ENCODE results near the gene KLK1. TPM values are rescaled to one million over a fixed set of nuclear protein-coding genes. Genes with fewer than 3 reads are reported as not detected.
"Not testable (repeated sequence)": the region's sequence is repeated elsewhere in the genome, so short reads cannot be mapped to it uniquely, and the experiment has no call there.

KLK1 gene
- total RNA-seq, 5 donors from 2014 or later (not counting 1 experiment from before 2014, with no cell fraction given) = 0.59 to 0.96 (median 0.60) TPM; not detected in 2

DNA sequence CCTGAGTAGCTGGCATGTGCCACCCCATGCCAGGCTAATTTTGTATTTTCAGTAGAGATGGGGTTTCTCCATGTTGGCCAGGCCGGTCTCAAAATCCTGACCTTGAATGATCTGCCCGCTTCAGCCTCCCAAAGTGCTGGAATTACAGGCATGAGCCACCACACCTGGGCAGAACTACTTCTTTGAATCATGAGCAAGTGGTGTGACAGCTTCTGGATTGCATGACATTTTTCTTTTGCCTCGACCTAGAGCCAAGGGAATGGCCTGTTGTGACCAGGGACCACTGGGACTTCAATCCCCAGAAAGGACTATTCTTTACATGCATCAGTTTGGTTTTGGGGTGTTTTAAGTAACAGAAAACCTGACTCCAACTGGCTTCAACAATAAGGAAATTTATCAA is 50.7 kb downstream of the KLK1 start:
- H3K27ac Mint-ChIP-seq; DNase-seq; H3K4me3 Mint-ChIP-seq; H3K4me3 ChIP-seq (ENCODE audit: control insufficient read depth in 1 of 2, extremely low read depth in 1 of 2, low read length in 1 of 2); ATAC-seq (replicated peaks in 1 of 4); H3K27ac ChIP-seq (ENCODE audit: low read length); H3K4me1 Mint-ChIP-seq; H3K36me3 Mint-ChIP-seq; H3K4me1 ChIP-seq (ENCODE audit: control insufficient read depth in 1 of 2, extremely low read depth in 1 of 2, insufficient read depth in 2 of 2, low read length in 2 of 2); H3K9me3 Mint-ChIP-seq; CTCF ChIA-PET; H3K36me3 ChIP-seq (ENCODE audit: control insufficient read depth in 2 of 2, extremely low read depth in 1 of 2, insufficient read depth in 1 of 2, low read length in 1 of 2); POLR2A ChIA-PET; H3K9me3 ChIP-seq: not testable (repeated sequence)
- 90% methylated on average over 2 of the region's 3 CpGs for WGBS (ENCODE audit: insufficient coverage)
- H3K27me3 ChIP-seq (replicated peaks in 1 of 2; ENCODE audit: control insufficient read depth in 2 of 2, extremely low read depth in 1 of 2, insufficient read depth in 2 of 2, low read length in 1 of 2) = peaks cover 0 to 50% of the 10 kb centered on the region in 2 experiments
- H3K27me3 Mint-ChIP-seq = peaks cover 43% of the 10 kb centered on the region in 2 donors

DNA sequence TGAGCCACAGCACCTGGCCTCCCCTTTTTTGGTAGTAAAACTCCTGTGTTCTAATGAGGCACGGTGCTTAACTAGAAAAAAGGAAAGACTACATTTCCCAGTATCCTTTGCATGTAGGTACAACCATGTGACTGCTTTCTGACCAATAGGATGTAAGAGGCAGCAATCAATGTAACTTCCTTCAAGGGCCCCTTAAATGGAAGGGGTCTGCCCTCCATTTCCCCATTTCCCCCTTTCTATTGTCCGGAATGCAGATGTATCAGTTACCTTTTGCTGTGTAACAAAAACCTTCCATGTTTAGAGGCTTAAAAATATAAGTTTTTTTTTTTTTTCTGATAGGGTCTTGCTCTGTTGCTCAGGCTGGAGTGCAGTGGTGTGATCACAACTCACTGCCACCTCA is 51.1 kb downstream of the KLK1 start:
- Histone ChIP-seq H3K27ac (ENCODE audit: low read length) (no peak overlapping the region), H3K9me3 (no peaks in the 10 kb centered on the region), H3K4me1 (ENCODE audit: control insufficient read depth in 1 of 2, extremely low read depth in 1 of 2, insufficient read depth in 2 of 2, low read length in 2 of 2) (no peaks in the 10 kb centered on the region), H3K4me3 (ENCODE audit: control insufficient read depth in 1 of 2, extremely low read depth in 1 of 2, low read length in 1 of 2) (no peak overlapping the region), H3K27me3 (replicated peaks in 1 of 2; ENCODE audit: control insufficient read depth in 2 of 2, extremely low read depth in 1 of 2, insufficient read depth in 2 of 2, low read length in 1 of 2) (peaks cover 0 to 47% of the 10 kb centered on the region in 2 experiments), H3K36me3 (ENCODE audit: control insufficient read depth in 2 of 2, extremely low read depth in 1 of 2, insufficient read depth in 1 of 2, low read length in 1 of 2) (no peaks in the 10 kb centered on the region)
- POLR2A ChIA-PET = no interaction called here
- WGBS (ENCODE audit: insufficient coverage) = no CpG with 5 or more reads among the region's 2 CpGs
- Mint-ChIP-seq H3K36me3 (no peaks in the 10 kb centered on the region), H3K4me3 (no peak overlapping the region), H3K27me3 (peaks cover 39% of the 10 kb centered on the region in 2 donors), H3K4me1 (peaks cover 0 to 2% (median 2%) of the 10 kb centered on the region in 3 donors), H3K27ac (no peak overlapping the region), H3K9me3 (no peaks in the 10 kb centered on the region)
- DNase-seq (peak in 1 of 35 experiments; percentile 33), ATAC-seq (replicated peaks in 1 of 4) (no peak)
- CTCF ChIA-PET = no interaction called here

DNA sequence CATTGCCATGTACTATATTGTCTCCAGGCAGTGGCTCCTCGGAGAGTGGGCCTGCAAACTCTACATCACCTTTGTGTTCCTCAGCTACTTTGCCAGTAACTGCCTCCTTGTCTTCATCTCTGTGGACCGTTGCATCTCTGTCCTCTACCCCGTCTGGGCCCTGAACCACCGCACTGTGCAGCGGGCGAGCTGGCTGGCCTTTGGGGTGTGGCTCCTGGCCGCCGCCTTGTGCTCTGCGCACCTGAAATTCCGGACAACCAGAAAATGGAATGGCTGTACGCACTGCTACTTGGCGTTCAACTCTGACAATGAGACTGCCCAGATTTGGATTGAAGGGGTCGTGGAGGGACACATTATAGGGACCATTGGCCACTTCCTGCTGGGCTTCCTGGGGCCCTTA is 52.7 kb downstream of the KLK1 start:
- ATAC-seq (replicated peaks in 1 of 4) (no peak), DNase-seq (no peak)
- Histone ChIP-seq H3K36me3 (ENCODE audit: control insufficient read depth in 2 of 2, extremely low read depth in 1 of 2, insufficient read depth in 1 of 2, low read length in 1 of 2) (no peaks in the 10 kb centered on the region), H3K4me3 (ENCODE audit: control insufficient read depth in 1 of 2, extremely low read depth in 1 of 2, low read length in 1 of 2) (no peak overlapping the region), H3K9me3 (no peaks in the 10 kb centered on the region), H3K27ac (ENCODE audit: low read length) (no peak overlapping the region), H3K4me1 (ENCODE audit: control insufficient read depth in 1 of 2, extremely low read depth in 1 of 2, insufficient read depth in 2 of 2, low read length in 2 of 2) (no peaks in the 10 kb centered on the region), H3K27me3 (replicated peaks in 1 of 2; ENCODE audit: control insufficient read depth in 2 of 2, extremely low read depth in 1 of 2, insufficient read depth in 2 of 2, low read length in 1 of 2) (peaks cover 0 to 38% of the 10 kb centered on the region in 2 experiments)
- Mint-ChIP-seq H3K27ac (no peak overlapping the region), H3K27me3 (peaks cover 31 to 37% of the 10 kb centered on the region in 2 donors), H3K9me3 (no peaks in the 10 kb centered on the region), H3K36me3 (no peaks in the 10 kb centered on the region), H3K4me1 (no peaks in the 10 kb centered on the region), H3K4me3 (no peak overlapping the region)
- ChIA-PET POLR2A (no interaction called here), CTCF (no interaction called here)
- 85% methylated on average over 10 of the region's 13 CpGs for WGBS (ENCODE audit: insufficient coverage)

DNA sequence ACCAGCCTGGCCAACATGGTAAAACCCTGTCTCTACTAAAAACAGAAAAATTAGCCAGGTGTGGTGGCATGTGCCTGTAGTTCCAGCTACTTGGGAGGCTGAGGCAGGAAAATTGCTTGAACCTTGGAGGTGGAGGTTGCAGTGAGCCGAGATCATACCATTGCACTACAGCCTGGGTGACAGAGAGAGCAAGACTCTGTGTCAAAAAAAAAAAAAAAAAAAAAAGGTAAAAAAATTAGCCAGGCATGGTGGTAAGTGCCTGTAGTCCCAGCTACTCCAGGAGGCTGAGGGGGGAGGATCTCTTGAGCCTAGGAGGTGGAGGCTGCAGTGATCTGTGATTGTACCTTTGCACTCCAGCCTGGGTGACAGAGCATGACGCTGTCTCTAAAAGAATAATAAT is 53.4 kb downstream of the KLK1 start, which contains the start of gene GPR32:
Gene GPR32, plus strand, starts transcription at position 301 of the 400 bp plus-strand sequence. CDS start 137 bp downstream, outside the sequence.
- H3K27ac Mint-ChIP-seq; H3K36me3 ChIP-seq (ENCODE audit: control insufficient read depth in 2 of 2, extremely low read depth in 1 of 2, insufficient read depth in 1 of 2, low read length in 1 of 2); H3K9me3 ChIP-seq; H3K4me3 ChIP-seq (ENCODE audit: control insufficient read depth in 1 of 2, extremely low read depth in 1 of 2, low read length in 1 of 2); ATAC-seq (replicated peaks in 1 of 4); H3K27ac ChIP-seq (ENCODE audit: low read length); H3K4me1 Mint-ChIP-seq; H3K4me1 ChIP-seq (ENCODE audit: control insufficient read depth in 1 of 2, extremely low read depth in 1 of 2, insufficient read depth in 2 of 2, low read length in 2 of 2); H3K4me3 Mint-ChIP-seq; H3K9me3 Mint-ChIP-seq; POLR2A ChIA-PET; CTCF ChIA-PET; H3K36me3 Mint-ChIP-seq; DNase-seq: not testable (repeated sequence)
- H3K27me3 Mint-ChIP-seq = peaks cover 26 to 31% of the 10 kb centered on the region in 2 donors
- H3K27me3 ChIP-seq (replicated peaks in 1 of 2; ENCODE audit: control insufficient read depth in 2 of 2, extremely low read depth in 1 of 2, insufficient read depth in 2 of 2, low read length in 1 of 2) = peaks cover 0 to 35% of the 10 kb centered on the region in 2 experiments
- WGBS (ENCODE audit: insufficient coverage) = 67% methylated on average over 1 of the region's 2 CpGs

Other genes with a start within 250 kb of the KLK1 start
- gene SYT3, start 183.9 kb downstream of the KLK1 start, total RNA-seq = under 1 TPM in 3 of 5 donors, not detected in 2; 0.41 to 0.68 (median 0.57) TPM
- gene C19orf81, start 174.3 kb downstream of the KLK1 start, total RNA-seq = 1 to 10 TPM in 1 of 5 donors, not detected in 4; 1.5 TPM
- 1 to 10 TPM in 2 of 5 donors, under 1 TPM in 3; 0.06 to 3.3 (median 0.36) TPM for gene SHANK1, start 104.0 kb downstream of the KLK1 start, total RNA-seq
- gene CLEC11A, start 100.4 kb downstream of the KLK1 start, total RNA-seq = 1 to 10 TPM; 1.4 to 5.0 (median 3.7) TPM
- gene GPR32, start 53.3 kb downstream of the KLK1 start, total RNA-seq = not detected
- gene ACP4, start 33.4 kb downstream of the KLK1 start, total RNA-seq = not detected
- gene KLK15, start 9.8 kb upstream of the KLK1 start, total RNA-seq = not detected
- not detected for gene KLK3, start 31.1 kb upstream of the KLK1 start, total RNA-seq
- gene KLK2, start 49.7 kb upstream of the KLK1 start, total RNA-seq = not detected
- gene KLK4, start 87.6 kb upstream of the KLK1 start, total RNA-seq = not detected
- not detected for gene KLK5, start 129.3 kb upstream of the KLK1 start, total RNA-seq
- gene KLK6, start 145.8 kb upstream of the KLK1 start, total RNA-seq = not detected
- gene KLK7, start 160.1 kb upstream of the KLK1 start, total RNA-seq = not detected
- gene KLK8, start 177.8 kb upstream of the KLK1 start, total RNA-seq = not detected
- not detected for gene KLK10, start 195.9 kb upstream of the KLK1 start, total RNA-seq
- not detected for gene KLK11, start 202.8 kb upstream of the KLK1 start, total RNA-seq
- gene KLK12, start 211.2 kb upstream of the KLK1 start, total RNA-seq = not detected
- not detected for gene KLK13, start 241.3 kb upstream of the KLK1 start, total RNA-seq